Effector CD8-positive, alpha-beta T cell (primary cell): ENCODE data around the gene PLEKHA7.
"Not testable (repeated sequence)": the region's sequence is repeated elsewhere in the genome, so short reads cannot be mapped to it uniquely, and the experiment has no call there.

Source experiments
- DNase-seq: peaks from one replicate; lab custom pipeline; 2025; lab: John Stamatoyannopoulos, UW

Gene PLEKHA7

DNA sequence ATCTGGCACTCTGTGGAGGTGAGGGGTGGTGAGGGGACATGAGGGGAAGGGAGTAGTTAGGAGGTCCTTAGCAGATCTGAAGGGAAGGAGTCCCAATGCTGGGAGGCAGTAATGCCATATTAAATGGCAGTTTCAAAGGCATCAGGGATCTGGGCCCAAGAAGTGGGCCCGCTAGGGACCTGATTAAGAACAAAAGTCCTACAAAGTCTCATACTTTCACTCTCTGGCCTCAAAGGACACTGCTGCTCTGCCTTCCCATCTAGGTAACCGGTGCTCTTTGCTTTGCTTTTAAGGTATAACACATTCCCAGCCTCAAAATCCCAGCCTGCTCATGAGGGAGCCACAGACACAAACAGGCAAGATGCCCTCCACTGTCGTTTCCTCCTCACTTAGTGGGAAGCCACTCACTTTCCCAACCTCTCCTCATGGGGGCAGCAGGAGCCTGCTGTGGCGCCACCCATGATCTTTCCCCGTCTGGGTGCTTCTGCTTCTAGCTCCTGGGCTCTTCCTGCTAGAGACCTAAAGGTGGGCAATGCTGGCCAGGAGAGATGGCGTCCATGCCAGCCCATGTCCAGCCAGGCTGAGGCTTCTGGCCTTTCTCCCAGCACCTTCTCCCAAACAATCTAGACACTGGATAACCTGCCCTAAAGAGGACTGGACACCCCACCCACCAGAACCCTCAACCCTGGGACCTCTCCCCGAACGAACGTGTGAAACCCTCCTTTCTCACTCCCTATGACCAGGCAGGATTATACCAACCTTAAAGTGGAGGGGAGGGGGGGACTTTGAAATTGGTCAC lies 68.3 kb downstream of the PLEKHA7 start:
- DNase-seq, result no peak

GRCh38 chr11:16942911-16943310 lies 71.3 kb downstream of the PLEKHA7 start:
- DNase-seq, result no peak

GRCh38 chr11:16942342-16942741 lies 71.9 kb downstream of the PLEKHA7 start:
- DNase-seq, result no peak

DNA sequence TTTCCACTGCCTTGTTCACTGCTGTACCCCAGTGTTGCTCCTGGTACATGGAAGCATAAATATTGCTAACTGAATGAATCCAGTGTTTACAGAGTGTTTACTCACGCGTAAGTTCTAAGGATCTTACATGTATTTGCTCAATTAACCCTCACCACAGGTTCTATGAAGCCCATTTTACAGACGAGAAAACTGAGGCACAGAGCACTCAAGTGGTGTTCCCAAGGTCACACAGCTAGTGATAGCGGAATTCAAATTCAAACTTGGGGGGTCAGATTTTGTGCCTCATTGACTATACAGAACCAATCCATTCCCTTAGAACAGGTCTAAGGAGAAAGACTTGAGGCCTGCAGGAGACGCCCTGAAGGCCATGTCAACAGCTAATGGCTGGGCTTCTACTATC lies 72.3 kb downstream of the PLEKHA7 start:
- DNase-seq, result no peak

DNA sequence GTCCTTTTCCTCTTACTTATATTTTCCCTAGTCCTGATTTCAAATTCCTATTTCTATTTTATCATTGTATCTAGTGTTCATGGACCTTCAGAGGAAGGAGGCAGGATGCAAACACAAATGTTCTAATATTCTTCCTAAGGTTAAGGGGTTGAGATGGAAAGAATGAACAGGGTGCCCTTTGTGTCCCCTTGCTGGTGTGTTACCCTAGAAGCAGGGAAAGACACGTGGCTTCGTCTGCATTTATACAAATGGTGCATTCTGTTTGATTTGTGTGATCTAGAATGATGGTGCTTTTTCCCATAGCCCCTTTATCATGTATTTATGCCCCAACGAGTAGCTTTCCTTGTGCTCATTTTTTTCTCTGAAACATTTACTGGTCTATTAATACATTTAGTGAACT lies 76.2 kb downstream of the PLEKHA7 start:
- no peak for DNase-seq

- no peak for DNase-seq
Measured at GRCh38 chr11:16936643-16937042, 77.6 kb downstream of the PLEKHA7 start.

GRCh38 chr11:16935518-16936302 lies 78.5 kb downstream of the PLEKHA7 start:
- DNase-seq, result no peak

GRCh38 chr11:16933756-16934603 lies 80.2 kb downstream of the PLEKHA7 start:
- DNase-seq, result no peak

DNA sequence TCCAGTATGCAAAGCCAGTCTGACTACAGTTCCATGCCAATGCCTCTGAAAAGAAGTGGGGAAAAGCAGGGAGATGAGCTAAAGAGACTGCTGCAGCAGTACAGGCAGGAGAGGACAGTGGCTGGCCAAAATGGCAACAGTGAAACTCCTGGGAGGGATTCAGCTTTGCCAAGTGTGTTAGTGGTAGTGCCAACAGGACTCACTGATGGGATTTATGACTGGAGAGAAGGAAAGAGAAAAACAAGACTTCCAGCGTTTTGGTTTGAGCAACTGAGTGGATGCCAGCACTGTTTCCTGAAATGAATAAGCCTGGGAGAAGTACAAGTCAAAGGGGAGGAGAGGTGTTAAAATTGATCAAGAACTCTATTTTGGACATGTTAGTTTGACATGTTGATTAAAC lies 80.9 kb downstream of the PLEKHA7 start:
- DNase-seq, result no peak

- no peak for DNase-seq
Measured at GRCh38 chr11:16928044-16928443, 86.2 kb downstream of the PLEKHA7 start.

DNA sequence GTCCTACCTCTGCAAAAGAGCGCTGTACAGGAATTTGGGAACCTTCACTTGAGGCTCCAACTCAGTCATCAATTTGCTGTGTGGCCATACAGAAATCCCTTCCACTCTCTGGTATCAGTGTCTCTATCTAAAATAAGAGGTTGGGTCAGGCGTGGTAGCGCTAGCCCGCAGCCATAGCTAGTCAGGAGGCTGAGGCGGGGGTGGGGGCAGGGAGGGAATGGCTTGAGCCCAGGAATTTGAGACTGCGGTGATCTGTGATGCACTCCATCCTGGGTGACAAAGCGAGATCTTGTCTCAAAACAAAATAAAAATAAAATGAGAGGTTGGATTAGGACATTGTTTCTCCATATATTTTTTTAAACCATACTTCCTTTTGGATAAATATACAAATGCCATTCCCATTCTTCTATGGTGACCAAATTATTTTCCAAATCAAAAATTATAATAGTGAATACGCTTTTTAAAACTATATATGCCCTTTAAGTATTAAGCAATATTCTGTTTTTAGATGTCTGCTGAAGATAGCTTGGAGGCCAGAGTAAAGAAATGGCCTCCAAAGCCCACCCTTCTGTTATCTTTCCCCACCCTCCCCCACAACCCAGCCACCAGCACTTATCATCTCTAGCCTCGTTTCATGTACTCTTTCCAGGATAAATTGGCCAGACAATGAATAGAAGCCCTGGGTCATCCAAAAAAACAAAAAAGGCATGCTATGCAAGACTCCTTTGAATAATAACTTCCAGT lies 87.2 kb downstream of the PLEKHA7 start:
- DNase-seq, result no peak

- DNase-seq, result no peak
Measured at GRCh38 chr11:16925561-16926065, 88.6 kb downstream of the PLEKHA7 start.

DNA sequence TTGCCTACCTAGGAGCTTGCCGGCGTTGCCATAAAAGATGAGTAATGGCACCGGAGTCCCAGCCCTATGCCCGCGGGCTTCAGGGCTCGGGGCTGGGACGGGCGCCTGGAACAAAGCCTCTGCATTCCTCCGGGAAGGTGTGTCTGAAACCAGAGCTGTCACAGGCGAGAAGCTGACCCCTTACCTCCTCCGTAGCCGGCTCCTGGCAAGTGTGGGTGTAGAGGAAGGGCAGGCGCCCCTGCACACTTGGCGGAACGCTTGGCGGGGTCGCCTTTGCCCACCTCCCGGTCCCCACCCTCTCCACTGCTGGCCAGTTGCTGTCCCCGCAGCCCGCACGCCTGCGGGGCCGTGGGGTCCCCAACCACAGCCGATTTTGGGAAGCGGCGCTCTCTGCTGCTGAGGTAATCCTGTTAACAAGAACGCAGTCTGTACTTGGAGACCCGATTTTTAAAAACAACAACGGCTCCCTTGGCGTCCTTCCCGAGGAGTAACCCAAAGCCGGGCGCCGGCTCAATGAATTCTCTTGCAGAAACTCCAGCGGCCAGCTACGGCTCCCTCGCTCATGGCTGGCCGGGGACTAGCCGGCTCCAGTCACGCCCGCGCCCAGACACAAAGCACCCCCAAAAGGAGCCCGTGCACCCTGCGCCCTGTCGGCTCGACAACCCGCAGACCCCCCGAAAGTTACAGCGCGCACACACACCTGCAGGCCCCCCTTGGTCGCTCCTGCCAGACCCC lies 89.2 kb downstream of the PLEKHA7 start:
- no peak for DNase-seq

- no peak for DNase-seq
Measured at GRCh38 chr11:16924462-16924825, 89.8 kb downstream of the PLEKHA7 start.

GRCh38 chr11:16923987-16924386 lies 90.2 kb downstream of the PLEKHA7 start:
- DNase-seq, result no peak

DNA sequence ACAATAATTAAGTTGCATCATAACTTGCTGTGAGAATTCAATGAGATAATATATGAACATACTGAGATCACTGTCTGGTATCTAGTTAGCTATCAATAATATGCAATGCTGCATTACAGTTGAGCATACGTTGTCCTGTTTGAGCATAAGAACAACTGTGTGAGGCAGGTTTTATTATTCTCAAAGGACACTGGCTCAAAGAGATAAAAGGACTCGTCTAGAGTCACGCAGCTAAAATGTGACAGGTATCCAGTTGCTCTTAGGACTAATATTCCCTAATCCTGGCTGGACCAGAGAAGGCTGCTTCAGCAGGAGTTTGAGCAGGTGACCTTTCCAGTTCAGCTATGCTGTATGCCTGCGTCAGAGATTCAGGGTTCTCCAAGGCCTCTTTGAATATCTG lies 92.5 kb downstream of the PLEKHA7 start:
- no peak for DNase-seq

- DNase-seq, result no peak
Measured at GRCh38 chr11:16921019-16921418, 93.2 kb downstream of the PLEKHA7 start.

DNA sequence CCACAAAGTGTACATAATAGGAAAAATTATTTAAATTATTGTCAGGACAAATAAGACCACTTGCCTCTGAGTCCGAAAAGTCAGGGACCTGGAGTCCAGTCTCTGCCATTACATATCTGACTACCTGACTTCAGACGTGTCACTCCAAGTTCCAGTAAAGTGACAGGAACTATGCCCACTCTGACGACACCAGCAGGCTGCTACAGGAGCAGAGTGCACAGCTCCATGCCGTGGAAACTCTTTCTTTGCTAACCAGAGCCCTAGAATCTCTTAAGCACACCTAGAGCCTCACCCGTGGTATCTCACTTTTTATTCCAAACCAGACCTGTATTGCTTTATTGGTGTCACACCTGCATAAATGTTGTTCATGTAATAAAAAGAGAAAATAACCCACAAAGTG lies 93.7 kb downstream of the PLEKHA7 start:
- DNase-seq, result no peak

GRCh38 chr11:16918543-16919182 lies 95.6 kb downstream of the PLEKHA7 start:
- DNase-seq, result not testable (repeated sequence)

DNA sequence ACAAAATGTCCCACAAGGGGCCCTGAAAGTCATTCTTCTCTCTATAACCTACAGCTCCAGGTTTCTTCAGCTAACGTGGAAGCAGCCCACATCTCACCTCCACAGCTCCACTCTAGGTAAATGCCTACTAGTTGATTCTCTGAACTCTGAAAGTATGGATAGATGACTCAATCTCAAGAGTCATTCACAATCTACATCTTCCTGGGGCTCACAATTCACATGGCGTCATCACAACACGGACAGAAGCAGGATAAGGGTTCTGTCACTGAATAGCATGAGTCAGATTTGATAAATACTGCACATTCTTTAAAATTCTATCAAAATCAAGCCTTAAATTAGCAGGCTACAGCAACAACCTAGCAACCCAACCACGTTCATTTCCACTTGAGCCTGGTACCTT lies 96.3 kb downstream of the PLEKHA7 start:
- DNase-seq, result no peak
